Adrenal gland (tissue), 12 donors: ENCODE data around the gene TMEM35B. TPM values are rescaled to one million over a fixed set of nuclear protein-coding genes. Genes with fewer than 3 reads are reported as not detected.
"Not testable (repeated sequence)": the region's sequence is repeated elsewhere in the genome, so short reads cannot be mapped to it uniquely, and the experiment has no call there.

Experiments used
- DNase-seq, 7 donors: peaks; one replicate each; pipeline ENCODE4 v3.0.0-alpha.2; 2019 to 2020
- H3K27ac ChIP-seq, 5 donors: fragments of 200-600 bp; sonication (generic) in 4 of 5; 1 replicate in 3 of 5; 2 replicates in 2 of 5; pipeline versions ENCODE4 v1.5.1 to v1.8.0; 2016 to 2020; ENCODE audit warnings: mild to moderate bottlenecking in 1 of 5
- H3K27me3 ChIP-seq: fragments of 200-600 bp; 2 replicates; pipeline ENCODE4 v1.8.0; 2021
- H3K36me3 ChIP-seq, 2 donors: fragments of 200-600 bp; replicated peaks in 1 of 2; 1 replicate in 1 of 2; 2 replicates in 1 of 2; pipeline versions ENCODE4 v1.5.1 to v1.8.0; 2018 to 2022
- H3K4me1 ChIP-seq, 2 donors: fragments of 200-600 bp; replicated peaks in 1 of 2; 1 replicate in 1 of 2; 2 replicates in 1 of 2; pipeline versions ENCODE4 v1.5.1 to v1.8.0; 2018 to 2021
- H3K4me3 ChIP-seq, 4 donors: fragments of 200-600 bp; sonication (generic) in 3 of 4; one replicate each; pipeline ENCODE4 v1.5.1; 2016 to 2018
- H3K9me3 ChIP-seq, 3 donors: fragments of 200-600 bp; sonication (generic) in 1 of 3; replicated peaks in 1 of 3; 1 replicate in 2 of 3; 2 replicates in 1 of 3; pipeline versions ENCODE4 v1.5.1 to v1.8.0; 2016 to 2021
- CTCF ChIP-seq, 6 experiments: fragments of 450-650 bp in 4 of 6; fragments of 200-600 bp in 2 of 6; sonication (generic) in 1 of 6; IDR thresholded peaks; 1 replicate in 5 of 6; 2 replicates in 1 of 6; pipeline versions ENCODE4 v1.5.1 to v1.8.0; 2016 to 2021; ENCODE audit warnings: antibody characterized with exemption in 6 of 6, mild to moderate bottlenecking in 2 of 6, moderate library complexity in 1 of 6
- POLR2A ChIP-seq, 2 donors: fragments of 450-650 bp; IDR thresholded peaks; one replicate each; pipeline ENCODE4 v1.6.1; 2017; ENCODE audit warnings: antibody characterized with exemption in 2 of 2, mild to moderate bottlenecking in 2 of 2, moderate library complexity in 1 of 2
- WGBS, 4 donors: extraction: QIAGEN DNeasy Blood & Tissue Kit in 2 of 4; methylation state at CpG; one replicate each; pipeline versions ENCODE4 v1.1.5 to v1.1.7; 2013 to 2017; 5-methylcytosine and 5-hydroxymethylcytosine counted together
- intact Hi-C, 2 donors: fragments of 100-400 bp; cut with DNase I; formaldehyde crosslinking; loops; one replicate each; pipeline versions ENCODE4 v1.14.1 to v1.15.0; 2022 to 2023
- polyA plus RNA-seq, 3 donors: library from polyadenylated mRNA; stranded (reverse); fragments of 200-250 nt in 2 of 3; fragments of 350-450 nt in 1 of 3; fragmentation: Illumina TruSeq in 1 of 3; extraction: RNeasy Lipid Tissue Mini Kit (QIAGEN cat#74804) in 1 of 3; gene quantifications; one replicate each; pipeline ENCODE4 v1.2.3, GENCODE V29; 2013 to 2014
- small RNA-seq, 2 donors: library from RNA; depleted of rRNA; stranded (forward); fragments of <200 nt; gene quantifications; one replicate each; pipeline ENCODE3, GENCODE V24; 2016
- total RNA-seq, 9 donors: library from RNA; depleted of rRNA in 4 of 9; stranded (reverse); fragments of >200 nt in 4 of 9; fragments of 120-200 nt in 1 of 9; fragmentation: NEBNext Ultra II Directional in 1 of 9; extraction: Animal tissue kit (Norgen Biotek cat#: 25700) in 1 of 9; gene quantifications; one replicate each; pipeline versions ENCODE4 v1.1.0 to v1.2.4, GENCODE V29; 2013 to 2023
- donor health status: healthy with polysubstance abuse.
- donor health status: Bipolar disorder and iron deficiency.
- donor health status: DM: yes; HTN: yes; CAD: no.
- donor health status: DM: no; HTN: no; CAD: no.
- donor health status: DM: no; HTN: no; CAD: no.
- donor health status: DM: yes; HTN: yes; CAD: no.

Gene TMEM35B
- total and polyA plus RNA-seq, 12 donors: 17.1 to 88.9 (median 44.3) TPM

- 88 to 98% (median 90%) methylated on average over 6 of the region's 6 CpGs for WGBS, 4 donors
- Histone ChIP-seq H3K9me3 (no peaks in the 10 kb centered on the region), H3K4me1 (no peaks in the 10 kb centered on the region), H3K36me3 (no peaks in the 10 kb centered on the region), H3K27me3 (no peaks in the 10 kb centered on the region), H3K27ac (no peak overlapping the region), H3K4me3 (no peak overlapping the region)
- intact Hi-C loops: no loop called here
- TF ChIP-seq POLR2A (IDR thresholded peaks at IDR 0.05) (no peak), CTCF (IDR thresholded peaks at IDR 0.05) (no peak)
- DNase-seq: no peak
These were observed 38.9 kb downstream of the TMEM35B start for GRCh38 chr1:34946211-34946610.

GRCh38 chr1:34941798-34942197 is 43.3 kb downstream of the TMEM35B start:
- H3K27ac ChIP-seq, H3K4me3 ChIP-seq, DNase-seq, intact Hi-C loops, H3K9me3 ChIP-seq, H3K36me3 ChIP-seq, H3K27me3 ChIP-seq, H3K4me1 ChIP-seq: not testable (repeated sequence)
- 91 to 98% (median 95%) methylated on average over 2 of the region's 2 CpGs for WGBS, 4 donors

Small RNAs within 50 kb of the gene (small RNA-seq; reads per million reads assigned to genes)
- 0 reads per million in 2 donors for gene TMEM35B

Other genes with a start within 250 kb of the TMEM35B start
- gene GJB5, start 230.3 kb downstream of the TMEM35B start, total RNA-seq: not detected
- not detected for gene GJB5, start 230.3 kb downstream of the TMEM35B start, polyA plus RNA-seq
- not detected for gene GJB4, start 225.6 kb downstream of the TMEM35B start, total RNA-seq
- gene GJB4, start 225.6 kb downstream of the TMEM35B start, polyA plus RNA-seq: not detected
- under 1 TPM in 4 of 9 donors, not detected in 5; 0.11 to 0.15 (median 0.14) TPM for gene GJB3, start 204.1 kb downstream of the TMEM35B start, total RNA-seq
- gene GJB3, start 204.1 kb downstream of the TMEM35B start, polyA plus RNA-seq: under 1 TPM in 2 of 3 donors, not detected in 1; 0.17 to 0.32 TPM
- gene GJA4, start 192.3 kb downstream of the TMEM35B start, total RNA-seq: 10 to 100 TPM; 10.8 to 68.4 (median 22.8) TPM
- 10 to 100 TPM in 1 of 3 donors, 1 to 10 TPM in 2; 4.8 to 10.8 (median 9.7) TPM for gene GJA4, start 192.3 kb downstream of the TMEM35B start, polyA plus RNA-seq
- 100 to 1,000 TPM in 1 of 9 donors, 10 to 100 TPM in 8; 39.6 to 109 (median 54.6) TPM for gene SMIM12, start 125.6 kb downstream of the TMEM35B start, total RNA-seq
- 100 to 1,000 TPM in 1 of 3 donors, 10 to 100 TPM in 2; 16.2 to 129 (median 19.3) TPM for gene SMIM12, start 125.6 kb downstream of the TMEM35B start, polyA plus RNA-seq
- 1 to 10 TPM in 1 of 9 donors, under 1 TPM in 8; 0.17 to 1.6 (median 0.67) TPM for gene DLGAP3, start 55.7 kb downstream of the TMEM35B start, total RNA-seq
- gene DLGAP3, start 55.7 kb downstream of the TMEM35B start, polyA plus RNA-seq: under 1 TPM; 0.13 to 0.56 (median 0.37) TPM
- 10 to 100 TPM in 8 of 9 donors, 1 to 10 TPM in 1; 9.6 to 33.4 (median 23.5) TPM for gene ZMYM6, start 46.6 kb upstream of the TMEM35B start, total RNA-seq
- 10 to 100 TPM; 15.7 to 28.0 (median 21.6) TPM for gene ZMYM6, start 46.6 kb upstream of the TMEM35B start, polyA plus RNA-seq
- 10 to 100 TPM in 7 of 9 donors, 1 to 10 TPM in 2; 7.8 to 22.0 (median 13.3) TPM for gene ZMYM1, start 94.0 kb upstream of the TMEM35B start, total RNA-seq
- gene ZMYM1, start 94.0 kb upstream of the TMEM35B start, polyA plus RNA-seq: 1 to 10 TPM; 3.7 to 8.9 (median 8.0) TPM
- gene SFPQ, start 207.8 kb upstream of the TMEM35B start, total RNA-seq: 100 to 1,000 TPM in 7 of 9 donors, 10 to 100 TPM in 2; 67.6 to 282 (median 154) TPM
- 100 to 1,000 TPM; 320 to 762 (median 355) TPM for gene SFPQ, start 207.8 kb upstream of the TMEM35B start, polyA plus RNA-seq